ENCODE data around the gene TPD52L1.

DNA sequence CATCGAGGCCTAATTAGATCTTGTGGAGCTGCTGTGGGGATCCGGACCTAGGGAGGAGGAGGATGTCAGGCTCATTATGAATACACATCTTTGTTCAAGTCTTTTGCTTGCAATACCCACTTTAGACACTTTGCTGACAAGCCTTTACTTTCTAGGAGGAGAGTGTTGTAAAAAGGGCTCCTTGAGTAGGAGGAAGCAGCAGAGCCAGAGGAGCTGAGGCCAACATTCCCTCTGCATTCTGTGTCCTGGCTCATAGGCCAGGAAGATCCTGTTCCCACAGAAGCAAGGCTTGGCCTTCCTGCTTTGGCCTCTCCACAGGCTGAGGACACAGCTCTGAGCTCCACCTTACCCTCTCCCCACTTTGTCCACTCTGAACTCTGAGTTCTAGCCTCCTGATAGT, 67.1 kb downstream of the TPD52L1 start:
- TF ChIP-seq, protein P1, sequence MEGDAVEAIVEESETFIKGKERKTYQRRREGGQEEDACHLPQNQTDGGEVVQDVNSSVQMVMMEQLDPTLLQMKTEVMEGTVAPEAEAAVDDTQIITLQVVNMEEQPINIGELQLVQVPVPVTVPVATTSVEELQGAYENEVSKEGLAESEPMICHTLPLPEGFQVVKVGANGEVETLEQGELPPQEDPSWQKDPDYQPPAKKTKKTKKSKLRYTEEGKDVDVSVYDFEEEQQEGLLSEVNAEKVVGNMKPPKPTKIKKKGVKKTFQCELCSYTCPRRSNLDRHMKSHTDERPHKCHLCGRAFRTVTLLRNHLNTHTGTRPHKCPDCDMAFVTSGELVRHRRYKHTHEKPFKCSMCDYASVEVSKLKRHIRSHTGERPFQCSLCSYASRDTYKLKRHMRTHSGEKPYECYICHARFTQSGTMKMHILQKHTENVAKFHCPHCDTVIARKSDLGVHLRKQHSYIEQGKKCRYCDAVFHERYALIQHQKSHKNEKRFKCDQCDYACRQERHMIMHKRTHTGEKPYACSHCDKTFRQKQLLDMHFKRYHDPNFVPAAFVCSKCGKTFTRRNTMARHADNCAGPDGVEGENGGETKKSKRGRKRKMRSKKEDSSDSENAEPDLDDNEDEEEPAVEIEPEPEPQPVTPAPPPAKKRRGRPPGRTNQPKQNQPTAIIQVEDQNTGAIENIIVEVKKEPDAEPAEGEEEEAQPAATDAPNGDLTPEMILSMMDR (IDR thresholded peaks at IDR 0.05), result no peak
- no peak for TF ChIP-seq POLR2A (IDR thresholded peaks at IDR 0.05)

All from uterus (tissue), 2 donors.